ENCODE results near the gene NDUFV2. TPM values are rescaled to one million over a fixed set of nuclear protein-coding genes. Genes with fewer than 3 reads are reported as not detected.

Gene NDUFV2
- total and polyA plus RNA-seq, 2 of the 8 experiments (the other 6 are each of a cell fraction or from before 2014, with no cell fraction given) = 90.8 to 191 TPM

DNA sequence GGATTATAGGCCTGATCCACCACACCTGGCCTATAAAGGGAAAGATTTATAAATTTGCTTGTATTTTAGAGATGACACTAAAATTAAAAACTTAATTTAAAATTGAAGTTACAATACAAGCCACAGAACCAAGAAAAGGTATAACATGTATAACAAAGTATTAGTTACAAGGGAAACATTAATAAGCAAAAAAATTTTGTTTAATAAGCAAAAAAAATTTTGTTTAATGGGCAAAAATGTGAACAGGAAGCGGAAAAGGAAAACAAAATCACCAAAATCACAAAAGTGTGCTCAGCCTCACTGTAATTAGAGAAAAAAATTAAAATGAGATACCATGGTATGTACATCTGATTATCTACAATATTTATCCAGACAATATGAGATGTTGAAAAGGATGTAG, 15.9 kb upstream of the NDUFV2 start:
- Histone ChIP-seq H2BK5ac (ENCODE audit: low read depth, low read length) (no peak overlapping the region), H3K4ac (replicated peaks; ENCODE audit: insufficient read length, low read depth, low read length) (no peak overlapping the region), H3K79me2 (ENCODE audit: control insufficient read depth in 1 of 2, insufficient read depth in 2 of 2, low read length in 2 of 2) (no peaks in the 10 kb centered on the region), H3K18ac (ENCODE audit: extremely low read depth, low read length) (no peak overlapping the region), H3K23me2 (ENCODE audit: low read depth, low read length) (no peaks in the 10 kb centered on the region), H3K9ac (replicated peaks in 1 of 4; ENCODE audit: extremely low read depth in 1 of 4, low read depth in 3 of 4, low read length in 3 of 4) (no peak overlapping the region), H3K36me3 (ENCODE audit: control insufficient read depth in 2 of 4, insufficient read depth in 4 of 4, low read length in 3 of 4) (no peaks in the 10 kb centered on the region), H4K8ac (ENCODE audit: extremely low read depth, insufficient read depth, low read length) (no peak overlapping the region), H4K91ac (replicated peaks; ENCODE audit: insufficient read length, low read length) (no peak overlapping the region), H3K27ac (ENCODE audit: low read depth, low read length) (no peak overlapping the region), H2BK15ac (ENCODE audit: low read length) (no peak overlapping the region), H4K5ac (ENCODE audit: insufficient read length, low read depth, low read length) (no peak overlapping the region), H3K56ac (replicated peaks; ENCODE audit: insufficient read length, low read depth, low read length) (no peak overlapping the region), H3K23ac (ENCODE audit: insufficient read length) (no peak overlapping the region), H3K4me3 (ENCODE audit: extremely low read depth in 1 of 4, insufficient read depth in 2 of 4, low read depth in 3 of 4, low read length in 4 of 4) (no peak overlapping the region), H3K79me1 (ENCODE audit: low read depth, low read length) (no peaks in the 10 kb centered on the region), H2BK12ac (ENCODE audit: low read depth, low read length) (no peak overlapping the region), H2AK5ac (ENCODE audit: low read depth, low read length) (no peak overlapping the region), H3K4me1 (replicated peaks in 1 of 4; ENCODE audit: control insufficient read depth in 3 of 4, insufficient read depth in 4 of 4, low read length in 3 of 4) (no peaks in the 10 kb centered on the region), H4K20me1 (replicated peaks in 1 of 2; ENCODE audit: control insufficient read depth in 1 of 2, insufficient read depth in 2 of 2, low read length in 2 of 2) (no peaks in the 10 kb centered on the region), H3K4me2 (ENCODE audit: insufficient read depth in 1 of 2, low read depth in 2 of 2, low read length in 2 of 2) (no peak overlapping the region), H2BK120ac (replicated peaks; ENCODE audit: low read depth, low read length) (no peak overlapping the region), H3K27me3 (replicated peaks in 1 of 4; ENCODE audit: control insufficient read depth in 3 of 4, extremely low read depth in 1 of 4, insufficient read depth in 3 of 4, low read length in 3 of 4) (no peaks in the 10 kb centered on the region), H3K14ac (ENCODE audit: insufficient read length) (no peak overlapping the region), H3K9me3 (ENCODE audit: insufficient read depth in 2 of 2, low read depth in 1 of 2, low read length in 1 of 2) (no peaks in the 10 kb centered on the region), H2AFZ (ENCODE audit: low read length) (no peak overlapping the region), H2BK20ac (ENCODE audit: low read length) (no peak overlapping the region)
- no peak for FAIRE-seq
- ChIA-PET POLR2A (ENCODE audit: partially characterized antibody) (no interaction called here), CTCF (ENCODE audit: partially characterized antibody) (no interaction called here)
- no peak for TF ChIP-seq KDM1A (IDR thresholded peaks at IDR 0.05; ENCODE audit: borderline replicate concordance, low read length)
- no peak for TF ChIP-seq PHF8 (conservative IDR thresholded peaks at IDR 0.05; ENCODE audit: low read depth, low read length)
- TF ChIP-seq SIX5 (IDR thresholded peaks at IDR 0.05; ENCODE audit: low read depth, low read length) = no peak
- TF ChIP-seq POLR2A (IDR thresholded peaks at IDR 0.05; ENCODE audit: control extremely low read depth in 1 of 2, low read depth in 2 of 2, low read length in 2 of 2) = no peak
- no peak for TF ChIP-seq TCF12 (IDR thresholded peaks at IDR 0.05; ENCODE audit: low read depth, low read length)
- TF ChIP-seq SRF (IDR thresholded peaks at IDR 0.05; ENCODE audit: low read depth, low read length) = no peak
- no peak for TF ChIP-seq CTCF (IDR thresholded peaks at IDR 0.05; ENCODE audit: control extremely low read depth in 1 of 3, insufficient read depth in 1 of 3, low read depth in 1 of 3, low read length in 3 of 3)
- no peak for TF ChIP-seq ZNF274 (IDR thresholded peaks at IDR 0.05; ENCODE audit: borderline replicate concordance, extremely low read depth, low read length)
- DNase-seq (ENCODE audit: low read depth in 1 of 2, low spot score in 2 of 2) = no peak
- WGBS, 2 experiments (ENCODE audit: extremely low coverage in 1 of 2, insufficient coverage in 1 of 2, insufficient read length in 1 of 2, insufficient replicate concordance in 2 of 2, low coverage in 1 of 2, low lambda C conversion rate in 2 of 2, missing lambda C conversion rate in 1 of 2) = 87% methylated on average over 1 of the region's 1 CpG; no CpG with 5 or more reads in 1 of the 2 experiments
